CD4-positive, alpha-beta T cell treated with Interleukin-4 for 4 hours (primary cell): ENCODE measurements around the gene SCN1B.
A peak's percentile ranks its signal among the peaks of the same experiment; 100 is the strongest.
"Not testable (repeated sequence)": the region's sequence is repeated elsewhere in the genome, so short reads cannot be mapped to it uniquely, and the experiment has no call there.

Experiments used
- DNase-seq: peaks from one replicate; pipeline ENCODE4 v3.0.0-alpha.2; 2020

Gene SCN1B

GRCh38 chr19:35002037-35002535 lies 28.2 kb upstream of the SCN1B start:
- DNase-seq: no peak

GRCh38 chr19:35004517-35005255 lies 25.6 kb upstream of the SCN1B start:
- DNase-seq: no peak

GRCh38 chr19:35005256-35005977 lies 24.9 kb upstream of the SCN1B start:
- no peak for DNase-seq

GRCh38 chr19:35006007-35006341 lies 24.3 kb upstream of the SCN1B start:
- not testable (repeated sequence) for DNase-seq

GRCh38 chr19:35006342-35006998 lies 23.8 kb upstream of the SCN1B start:
- DNase-seq: no peak

GRCh38 chr19:35006999-35007365 lies 23.3 kb upstream of the SCN1B start:
- no peak for DNase-seq

GRCh38 chr19:35007427-35007826 lies 22.8 kb upstream of the SCN1B start:
- not testable (repeated sequence) for DNase-seq

- DNase-seq: no peak
These were observed 21.4 kb upstream of the SCN1B start for GRCh38 chr19:35008891-35009341.

- DNase-seq: no peak
These were observed 20.6 kb upstream of the SCN1B start for GRCh38 chr19:35009424-35010415.

- peak; percentile 37 for DNase-seq
These were observed 19.1 kb upstream of the SCN1B start for GRCh38 chr19:35011091-35011689.

- peak; percentile 20 for DNase-seq
These were observed 18.3 kb upstream of the SCN1B start for GRCh38 chr19:35011737-35012682.

GRCh38 chr19:35013041-35013819 lies 17.0 kb upstream of the SCN1B start:
- DNase-seq: peak; percentile 75

GRCh38 chr19:35013820-35014754 lies 16.2 kb upstream of the SCN1B start:
- DNase-seq: peak; percentile 81

- not testable (repeated sequence) for DNase-seq
These were observed 15.5 kb upstream of the SCN1B start for GRCh38 chr19:35014774-35015173.

GRCh38 chr19:35015270-35015953 lies 14.9 kb upstream of the SCN1B start:
- DNase-seq: no peak

GRCh38 chr19:35015954-35016351 lies 14.3 kb upstream of the SCN1B start:
- no peak for DNase-seq

- DNase-seq: no peak
These were observed 12.8 kb upstream of the SCN1B start for GRCh38 chr19:35017507-35017906.

- no peak for DNase-seq
These were observed 11.9 kb upstream of the SCN1B start for GRCh38 chr19:35018379-35018778.
